Activated naive CD4-positive, alpha-beta T cell treated with Interleukin-2 at 50 U/mL for 16 hours (primary cell): ENCODE measurements around the gene ECE2.

Source experiments
- DNase-seq: peaks from one replicate; pipeline ENCODE4 v3.0.0-alpha.2; 2020

ECE2 gene

GRCh38 chr3:184315871-184316661, 40.2 kb downstream of the ECE2 start:
- DNase-seq = peak; percentile 18

- no peak for DNase-seq
Observed at GRCh38 chr3:184316792-184317191, 41.0 kb downstream of the ECE2 start.

GRCh38 chr3:184317201-184317600, 41.4 kb downstream of the ECE2 start:
- no peak for DNase-seq

GRCh38 chr3:184320104-184320445, 44.3 kb downstream of the ECE2 start:
- DNase-seq = peak; percentile 62

GRCh38 chr3:184321666-184322065, 45.8 kb downstream of the ECE2 start:
- DNase-seq = no peak

GRCh38 chr3:184322731-184323487, 47.1 kb downstream of the ECE2 start:
- DNase-seq = no peak

- DNase-seq = no peak
Observed at GRCh38 chr3:184323696-184324095, 47.9 kb downstream of the ECE2 start.

- no peak for DNase-seq
Observed at GRCh38 chr3:184325269-184325668, 49.4 kb downstream of the ECE2 start.

GRCh38 chr3:184325715-184326369, 50.0 kb downstream of the ECE2 start:
- peak; percentile 62 for DNase-seq

GRCh38 chr3:184327171-184327570, 51.3 kb downstream of the ECE2 start:
- DNase-seq = no peak

GRCh38 chr3:184328516-184328915, 52.7 kb downstream of the ECE2 start:
- no peak for DNase-seq

GRCh38 chr3:184332370-184333090, 56.7 kb downstream of the ECE2 start:
- DNase-seq = no peak

- no peak for DNase-seq
Observed at GRCh38 chr3:184333190-184333589, 57.4 kb downstream of the ECE2 start.

- DNase-seq = no peak
Observed at GRCh38 chr3:184333700-184334099, 57.9 kb downstream of the ECE2 start.

- DNase-seq = peak; percentile 49
Observed at GRCh38 chr3:184334470-184335158, 58.8 kb downstream of the ECE2 start.

GRCh38 chr3:184335291-184335660, 59.5 kb downstream of the ECE2 start:
- DNase-seq = no peak

GRCh38 chr3:184335661-184336546, 60.1 kb downstream of the ECE2 start:
- peak; percentile 87 for DNase-seq

- no peak for DNase-seq
Observed at GRCh38 chr3:184336547-184337398, 61.0 kb downstream of the ECE2 start.

GRCh38 chr3:184337399-184337714, 61.5 kb downstream of the ECE2 start, which contains the start of gene FAM131A:
TSS of gene FAM131A (plus strand) at chr3:184337600. CDS start at chr3:184337631, 31 bp downstream.
- no peak for DNase-seq

- no peak for DNase-seq
Observed at GRCh38 chr3:184337981-184338380, 62.2 kb downstream of the ECE2 start.

GRCh38 chr3:184338511-184338945, 62.7 kb downstream of the ECE2 start:
- DNase-seq = no peak
